GM20000 (cell line): ENCODE measurements around the gene MAD1L1.
"Not testable (repeated sequence)": the region's sequence is repeated elsewhere in the genome, so short reads cannot be mapped to it uniquely, and the experiment has no call there.

Experiments used
- DNase-seq: peaks from one replicate; pipeline ENCODE4 v3.0.0; 2012; ENCODE audit warnings: low spot score
- CTCF ChIP-seq: IDR thresholded peaks from 2 replicates; pipeline ENCODE4 v1.5.1; 2012; ENCODE audit warnings: mild to moderate bottlenecking, control low read depth; ENCODE audit errors: extremely low read depth, missing control alignments

The MAD1L1 gene

DNA sequence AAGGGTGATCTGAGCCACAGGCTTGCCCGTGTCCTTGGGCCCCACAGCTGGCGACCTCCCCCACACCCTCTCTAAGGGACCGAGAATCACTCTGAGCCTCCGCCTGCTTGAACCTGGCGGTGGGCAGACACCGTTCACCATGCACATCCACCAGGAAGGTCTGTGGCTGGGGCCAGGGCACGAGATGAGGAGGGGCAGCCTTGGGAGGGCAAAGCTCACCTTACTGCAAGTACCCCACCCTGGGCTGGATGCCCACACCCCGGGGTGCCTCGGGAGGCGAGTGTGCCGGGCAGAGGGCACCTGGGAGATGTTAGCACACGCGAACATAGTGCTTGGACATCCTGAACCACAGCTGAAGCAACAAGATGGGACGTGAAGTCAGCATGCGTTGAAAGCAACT, 350.8 kb downstream of the MAD1L1 start:
- no peak for TF ChIP-seq CTCF
- DNase-seq = no peak

GRCh38 chr7:1876641-1877040, 356.1 kb downstream of the MAD1L1 start:
- DNase-seq = not testable (repeated sequence)

GRCh38 chr7:1875392-1876199, 357.1 kb downstream of the MAD1L1 start:
- not testable (repeated sequence) for DNase-seq

GRCh38 chr7:1874590-1875391, 358.0 kb downstream of the MAD1L1 start:
- not testable (repeated sequence) for DNase-seq

DNA sequence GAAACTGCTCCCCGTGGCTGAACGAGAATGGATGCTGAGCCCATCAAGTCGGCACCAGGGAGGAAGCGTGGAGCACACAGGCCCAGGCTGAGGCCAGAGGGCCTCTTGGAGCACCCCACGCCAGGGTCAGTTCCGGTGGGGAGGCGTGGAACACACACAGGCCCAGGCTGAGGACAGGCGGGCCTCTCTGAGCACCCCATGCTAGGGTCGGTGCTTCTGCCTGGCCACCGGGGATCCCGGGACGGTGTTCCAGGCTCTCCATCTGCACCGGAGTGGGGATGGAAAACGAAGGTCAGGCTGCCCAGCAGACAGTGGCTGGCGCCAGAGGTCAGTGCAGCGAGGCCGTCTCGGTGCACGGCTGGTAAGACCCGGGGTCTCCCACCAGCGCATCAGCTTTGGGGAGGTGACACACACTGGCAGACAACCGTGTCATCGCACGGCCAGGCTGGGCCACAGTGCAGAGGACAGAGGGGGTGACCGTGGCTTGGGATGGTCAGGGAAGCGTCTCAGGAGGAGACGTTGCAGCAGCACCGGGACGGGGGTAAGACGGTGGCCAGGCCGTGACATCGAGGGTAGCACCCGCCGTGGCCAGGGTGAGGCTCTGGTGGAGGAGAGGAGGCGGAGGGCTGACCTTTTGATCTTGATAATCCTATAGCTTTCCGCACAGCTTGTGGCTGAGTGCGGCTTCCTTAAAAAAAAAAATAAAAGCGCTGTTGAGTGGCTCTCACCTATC, 358.7 kb downstream of the MAD1L1 start:
- no peak for TF ChIP-seq CTCF
- DNase-seq = no peak

GRCh38 chr7:1873421-1873820, 359.3 kb downstream of the MAD1L1 start:
- TF ChIP-seq CTCF = no peak
- no peak for DNase-seq

DNA sequence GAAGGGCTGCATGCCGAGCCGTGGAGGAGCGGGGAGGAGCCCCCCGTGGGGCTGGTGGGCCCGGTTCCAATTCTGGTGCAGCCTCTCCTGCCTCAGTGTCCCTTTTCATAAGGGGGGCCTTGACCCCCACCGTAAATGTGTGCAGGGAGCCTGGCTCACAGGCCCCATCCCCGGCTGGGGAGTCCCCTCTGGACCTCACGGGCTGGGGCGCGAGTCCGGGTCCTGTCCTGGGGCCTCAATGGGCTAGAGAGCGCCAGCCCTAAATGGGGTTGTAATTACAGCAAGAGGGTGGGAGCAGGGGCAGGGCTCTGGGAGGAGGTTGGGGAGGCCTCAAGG, 359.7 kb downstream of the MAD1L1 start:
- no peak for DNase-seq
- no peak for TF ChIP-seq CTCF

DNA sequence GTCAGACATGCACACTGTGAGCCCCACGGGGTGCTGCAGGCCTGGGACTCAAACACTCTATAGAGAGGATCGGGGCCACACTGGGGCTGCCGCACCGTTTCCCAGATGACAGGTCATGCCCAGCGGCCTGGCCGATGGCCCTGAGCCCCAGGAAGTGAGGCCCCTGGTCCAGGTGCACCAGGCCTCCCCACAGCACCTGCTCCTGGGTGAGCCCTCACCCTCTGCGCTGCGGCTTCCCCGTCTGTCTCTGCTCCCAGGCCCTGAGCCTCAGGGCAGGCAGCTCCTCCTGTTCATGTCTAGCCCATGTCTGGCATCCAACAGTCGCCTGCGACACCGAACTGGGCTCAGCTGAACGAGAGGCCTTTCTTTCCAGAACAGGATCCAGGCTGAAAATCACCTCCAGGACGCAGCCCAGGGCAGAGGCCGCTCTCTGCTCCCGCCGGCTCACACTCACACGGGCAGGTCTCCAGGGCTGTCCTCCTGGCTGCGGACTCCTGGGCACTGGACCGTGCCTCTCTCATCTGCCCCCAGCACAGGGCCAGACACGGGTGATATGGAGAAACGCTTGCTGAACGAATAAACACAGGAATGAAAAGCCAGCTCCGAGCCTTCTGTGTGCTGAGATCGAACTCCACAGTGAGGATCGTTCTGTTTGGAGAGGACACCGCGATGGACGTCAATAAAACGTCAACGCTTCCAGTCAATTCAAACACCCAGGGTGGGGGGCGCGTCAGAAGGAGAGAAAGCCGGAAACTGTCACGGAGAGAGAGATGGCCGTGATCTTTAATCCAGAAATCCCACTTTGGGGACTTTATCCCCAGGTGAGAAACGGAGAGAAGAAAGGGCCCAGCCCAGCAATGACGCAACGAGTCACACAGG, 360.3 kb downstream of the MAD1L1 start:
- DNase-seq = no peak
- no peak for TF ChIP-seq CTCF
